CD4-positive, alpha-beta T cell (primary cell): ENCODE results near the gene OPCML. TPM values are rescaled to one million over a fixed set of nuclear protein-coding genes. Genes with fewer than 3 reads are reported as not detected.

Experiments
- ATAC-seq: fragments of 200-7000 bp; cut with Tn5 transposase; one replicate; pipeline ENCODE4 v1.10.0; 2022; ENCODE audit warnings: mild to moderate bottlenecking; ENCODE audit not compliant: poor library complexity
- CTCF ChIA-PET: fragments of 350-600 bp; sonication (Branson Sonifier 250); formaldehyde crosslinking; loops from one replicate; lab custom pipeline; 2021; ENCODE audit warnings: antibody characterized with exemption, inconsistent platforms; lab: Charles Lee
- POLR2A ChIA-PET: fragments of 350-600 bp; sonication (Branson Sonifier 250); formaldehyde crosslinking; loops from one replicate; lab custom pipeline; 2021; ENCODE audit warnings: antibody characterized with exemption, inconsistent platforms; lab: Charles Lee
- DNase-seq, 14 experiments: peaks; one replicate each; pipeline ENCODE4 v3.0.0-alpha.2; 2013 to 2020; ENCODE audit warnings: mixed read lengths in 2 of 14
- H3K27ac ChIP-seq, 2 donors: one replicate each; pipeline versions ENCODE4 v1.5.1 to v1.7.0; 2013; ENCODE audit warnings: low read length in 2 of 2, low read depth in 1 of 2, mild to moderate bottlenecking in 1 of 2
- H3K27me3 ChIP-seq, 2 experiments: 1 replicate in 1 of 2; 2 replicates in 1 of 2; pipeline versions ENCODE4 v1.6.1 to v1.7.0; 2013; ENCODE audit warnings: low read length in 2 of 2, control low read depth in 1 of 2, mild to moderate bottlenecking in 1 of 2, moderate library complexity in 1 of 2; ENCODE audit not compliant: insufficient read depth in 2 of 2, control insufficient read depth in 1 of 2
- H3K36me3 ChIP-seq: one replicate; pipeline ENCODE4 v1.6.1; 2013; ENCODE audit warnings: low read length, control low read depth; ENCODE audit not compliant: insufficient read depth
- H3K4me1 ChIP-seq: one replicate; pipeline ENCODE4 v1.6.1; 2013; ENCODE audit warnings: low read length, control low read depth; ENCODE audit not compliant: insufficient read depth
- H3K4me3 ChIP-seq: one replicate; pipeline ENCODE4 v1.5.1; 2013; ENCODE audit warnings: mild to moderate bottlenecking, low read length, moderate library complexity
- H3K9me3 ChIP-seq, 2 experiments: 1 replicate in 1 of 2; 2 replicates in 1 of 2; pipeline versions ENCODE4 v1.6.1 to v1.7.0; 2013; ENCODE audit warnings: low read length in 2 of 2, mild to moderate bottlenecking in 2 of 2, control low read depth in 1 of 2, moderate library complexity in 1 of 2; ENCODE audit not compliant: control insufficient read depth in 1 of 2, insufficient read depth in 1 of 2
- H3K27ac Mint-ChIP-seq: one replicate; pipeline ENCODE4 v1.8.0; 2020; ENCODE audit warnings: mixed read lengths
- H3K27me3 Mint-ChIP-seq: one replicate; pipeline ENCODE4 v1.8.0; 2021; ENCODE audit warnings: mixed read lengths
- H3K36me3 Mint-ChIP-seq: one replicate; pipeline ENCODE4 v1.8.0; 2021; ENCODE audit warnings: low read depth, mixed read lengths
- H3K4me1 Mint-ChIP-seq: one replicate; pipeline ENCODE4 v1.8.0; 2021; ENCODE audit warnings: low read depth, mixed read lengths
- H3K4me3 Mint-ChIP-seq: one replicate; pipeline ENCODE4 v1.8.0; 2020; ENCODE audit warnings: mild to moderate bottlenecking, mixed read lengths
- H3K9me3 Mint-ChIP-seq: one replicate; pipeline ENCODE4 v1.8.0; 2020; ENCODE audit warnings: mixed read lengths
- intact Hi-C, 2 experiments: fragments of 100-400 bp; cut with DNase I in 1 of 2; cut with micrococcal nuclease in 1 of 2; formaldehyde crosslinking; loops; one replicate each; pipeline versions ENCODE4 v1.15.1 to v1.9.0; 2023 to 2025; cut with DNase I, micrococcal nuclease
- total RNA-seq, 174 experiments: library from RNA in 2 of 174; stranded (reverse) in 2 of 174; gene quantifications; one replicate each; pipeline ENCODE4 v1.2.3 and lab custom pipeline; 2021 to 2026
- TF ChIP-seq, protein P1 (sequence below): fragments of 200-600 bp; IDR thresholded peaks from one replicate; pipeline ENCODE4 v1.8.0; 2022; ENCODE audit warnings: antibody characterized with exemption, mild to moderate bottlenecking

The OPCML gene
- total RNA-seq, 2 experiments from 2014 or later: not detected

- Mint-ChIP-seq H3K4me3 (no peak overlapping the region), H3K4me1 (no peaks in the 10 kb centered on the region), H3K36me3 (no peaks in the 10 kb centered on the region), H3K27ac (no peak overlapping the region), H3K9me3 (no peaks in the 10 kb centered on the region), H3K27me3 (peaks cover 10% of the 10 kb centered on the region)
- Histone ChIP-seq H3K27me3 (no peaks in the 10 kb centered on the region), H3K27ac (no peak overlapping the region), H3K9me3 (peaks cover 0 to 6% of the 10 kb centered on the region in 2 experiments), H3K36me3 (no peaks in the 10 kb centered on the region), H3K4me1 (no peaks in the 10 kb centered on the region), H3K4me3 (no peak overlapping the region)
- ATAC-seq: no peak
- TF ChIP-seq, protein P1, sequence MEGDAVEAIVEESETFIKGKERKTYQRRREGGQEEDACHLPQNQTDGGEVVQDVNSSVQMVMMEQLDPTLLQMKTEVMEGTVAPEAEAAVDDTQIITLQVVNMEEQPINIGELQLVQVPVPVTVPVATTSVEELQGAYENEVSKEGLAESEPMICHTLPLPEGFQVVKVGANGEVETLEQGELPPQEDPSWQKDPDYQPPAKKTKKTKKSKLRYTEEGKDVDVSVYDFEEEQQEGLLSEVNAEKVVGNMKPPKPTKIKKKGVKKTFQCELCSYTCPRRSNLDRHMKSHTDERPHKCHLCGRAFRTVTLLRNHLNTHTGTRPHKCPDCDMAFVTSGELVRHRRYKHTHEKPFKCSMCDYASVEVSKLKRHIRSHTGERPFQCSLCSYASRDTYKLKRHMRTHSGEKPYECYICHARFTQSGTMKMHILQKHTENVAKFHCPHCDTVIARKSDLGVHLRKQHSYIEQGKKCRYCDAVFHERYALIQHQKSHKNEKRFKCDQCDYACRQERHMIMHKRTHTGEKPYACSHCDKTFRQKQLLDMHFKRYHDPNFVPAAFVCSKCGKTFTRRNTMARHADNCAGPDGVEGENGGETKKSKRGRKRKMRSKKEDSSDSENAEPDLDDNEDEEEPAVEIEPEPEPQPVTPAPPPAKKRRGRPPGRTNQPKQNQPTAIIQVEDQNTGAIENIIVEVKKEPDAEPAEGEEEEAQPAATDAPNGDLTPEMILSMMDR: no peak
- ChIA-PET POLR2A (no interaction called here), CTCF (no interaction called here)
- intact Hi-C loops: no loop called here
- peak in 3 of 14 experiments; percentile 2 to 10 (median 4) for DNase-seq
Measured at GRCh38 chr11:132402071-132402684, 1130.1 kb downstream of the OPCML start.

GRCh38 chr11:132396318-132396717 lies 1136.0 kb downstream of the OPCML start:
- no peaks in the 10 kb centered on the region for H3K4me1 Mint-ChIP-seq
- no peaks in the 10 kb centered on the region for H3K36me3 ChIP-seq
- no peaks in the 10 kb centered on the region for H3K9me3 ChIP-seq
- POLR2A ChIA-PET: no interaction called here
- no peak overlapping the region for H3K4me3 Mint-ChIP-seq
- H3K36me3 Mint-ChIP-seq: no peaks in the 10 kb centered on the region
- TF ChIP-seq, protein P1: no peak
- no peak overlapping the region for H3K27ac ChIP-seq
- H3K27me3 ChIP-seq: no peaks in the 10 kb centered on the region
- CTCF ChIA-PET: no interaction called here
- no peaks in the 10 kb centered on the region for H3K27me3 Mint-ChIP-seq
- H3K27ac Mint-ChIP-seq: no peak overlapping the region
- peaks cover 12% of the 10 kb centered on the region for H3K9me3 Mint-ChIP-seq
- no peak overlapping the region for H3K4me3 ChIP-seq
- intact Hi-C loops: no loop called here
- no peak for DNase-seq
- H3K4me1 ChIP-seq: no peaks in the 10 kb centered on the region
- ATAC-seq: no peak

GRCh38 chr11:132395434-132395833 lies 1136.9 kb downstream of the OPCML start:
- H3K36me3 ChIP-seq: no peaks in the 10 kb centered on the region
- Mint-ChIP-seq H3K27me3 (no peaks in the 10 kb centered on the region), H3K36me3 (no peaks in the 10 kb centered on the region), H3K4me1 (no peaks in the 10 kb centered on the region), H3K9me3 (peaks cover 13% of the 10 kb centered on the region), H3K4me3 (no peak overlapping the region), H3K27ac (no peak overlapping the region)
- DNase-seq (no peak), ATAC-seq (no peak)
- H3K4me3 ChIP-seq: no peak overlapping the region
- ChIA-PET POLR2A (no interaction called here), CTCF (no interaction called here)
- no peaks in the 10 kb centered on the region for H3K27me3 ChIP-seq
- intact Hi-C loops: no loop called here
- no peaks in the 10 kb centered on the region for H3K4me1 ChIP-seq
- H3K9me3 ChIP-seq: no peaks in the 10 kb centered on the region
- TF ChIP-seq, protein P1: no peak
- no peak overlapping the region for H3K27ac ChIP-seq
